ENCODE measurements around the gene CDK5RAP1. TPM values are rescaled to one million over a fixed set of nuclear protein-coding genes. Genes with fewer than 3 reads are reported as not detected.

Gene CDK5RAP1
- polyA plus RNA-seq, 1 experiment, result 24.6 TPM

- CTCF ChIA-PET, result no interaction called here
These were observed 64.9 kb downstream of the CDK5RAP1 start for GRCh38 chr20:33336375-33336774.

GRCh38 chr20:33334111-33334510, 67.2 kb downstream of the CDK5RAP1 start:
- no peak overlapping the region for H3K27ac ChIP-seq (ENCODE audit: low read depth, low read length)
- TF ChIP-seq CTCF (IDR thresholded peaks at IDR 0.05; ENCODE audit: low read depth, low read length), result no peak
- DNase-seq (ENCODE audit: low read depth, low spot score), result no peak
- peaks cover 21% of the 10 kb centered on the region for H3K27me3 ChIP-seq (ENCODE audit: control insufficient read depth, insufficient read depth, low read length)
- H3K9me3 ChIP-seq (ENCODE audit: control insufficient read depth, insufficient read depth, low read length), result no peaks in the 10 kb centered on the region
- CTCF ChIA-PET, result no interaction called here
- POLR2A ChIA-PET, result no interaction called here
- H3K4me3 ChIP-seq (ENCODE audit: low read depth, low read length), result no peak overlapping the region

More at GRCh38 chr20:33336375-33336774, 64.9 kb downstream of the CDK5RAP1 start:
- no peak overlapping the region for H3K4me3 ChIP-seq (ENCODE audit: low read depth, low read length)
- peaks cover 9% of the 10 kb centered on the region for H3K27me3 ChIP-seq (ENCODE audit: control insufficient read depth, insufficient read depth, low read length)
- TF ChIP-seq CTCF (IDR thresholded peaks at IDR 0.05; ENCODE audit: low read depth, low read length), result no peak
- H3K27ac ChIP-seq (ENCODE audit: low read depth, low read length), result no peak overlapping the region
- no peaks in the 10 kb centered on the region for H3K9me3 ChIP-seq (ENCODE audit: control insufficient read depth, insufficient read depth, low read length)
- DNase-seq (ENCODE audit: low read depth, low spot score), result no peak
- POLR2A ChIA-PET, result no interaction called here

GRCh38 chr20:33333616-33334015, 67.7 kb downstream of the CDK5RAP1 start:
- Histone ChIP-seq H3K27me3 (ENCODE audit: control insufficient read depth, insufficient read depth, low read length) (peaks cover 24% of the 10 kb centered on the region), H3K4me3 (ENCODE audit: low read depth, low read length) (no peak overlapping the region), H3K27ac (ENCODE audit: low read depth, low read length) (no peak overlapping the region), H3K9me3 (ENCODE audit: control insufficient read depth, insufficient read depth, low read length) (no peaks in the 10 kb centered on the region)
- POLR2A ChIA-PET, result no interaction called here
- TF ChIP-seq CTCF (IDR thresholded peaks at IDR 0.05; ENCODE audit: low read depth, low read length), result no peak
- CTCF ChIA-PET, result no interaction called here
- DNase-seq (ENCODE audit: low read depth, low spot score), result no peak

GRCh38 chr20:33332905-33333456, 68.3 kb downstream of the CDK5RAP1 start:
- ChIA-PET CTCF (no interaction called here), POLR2A (no interaction called here)
- Histone ChIP-seq H3K4me3 (ENCODE audit: low read depth, low read length) (no peak overlapping the region), H3K27ac (ENCODE audit: low read depth, low read length) (no peak overlapping the region), H3K9me3 (ENCODE audit: control insufficient read depth, insufficient read depth, low read length) (no peaks in the 10 kb centered on the region), H3K27me3 (ENCODE audit: control insufficient read depth, insufficient read depth, low read length) (peaks cover 29% of the 10 kb centered on the region)
- DNase-seq (ENCODE audit: low read depth, low spot score), result no peak
- TF ChIP-seq CTCF (IDR thresholded peaks at IDR 0.05; ENCODE audit: low read depth, low read length), result no peak

- CTCF ChIA-PET, result no interaction called here
- POLR2A ChIA-PET, result no interaction called here
- peaks cover 44% of the 10 kb centered on the region for H3K27me3 ChIP-seq (ENCODE audit: control insufficient read depth, insufficient read depth, low read length)
These were observed 72.9 kb downstream of the CDK5RAP1 start for GRCh38 chr20:33328157-33329137.

More at GRCh38 chr20:33328157-33329137, 72.9 kb downstream of the CDK5RAP1 start:
- no peak for TF ChIP-seq CTCF (IDR thresholded peaks at IDR 0.05; ENCODE audit: low read depth, low read length)
- Histone ChIP-seq H3K4me3 (ENCODE audit: low read depth, low read length) (no peak overlapping the region), H3K9me3 (ENCODE audit: control insufficient read depth, insufficient read depth, low read length) (no peaks in the 10 kb centered on the region), H3K27ac (ENCODE audit: low read depth, low read length) (no peak overlapping the region)
- no peak for DNase-seq (ENCODE audit: low read depth, low spot score)
